ENCODE data around the gene KRT81.

KRT81 gene

DNA sequence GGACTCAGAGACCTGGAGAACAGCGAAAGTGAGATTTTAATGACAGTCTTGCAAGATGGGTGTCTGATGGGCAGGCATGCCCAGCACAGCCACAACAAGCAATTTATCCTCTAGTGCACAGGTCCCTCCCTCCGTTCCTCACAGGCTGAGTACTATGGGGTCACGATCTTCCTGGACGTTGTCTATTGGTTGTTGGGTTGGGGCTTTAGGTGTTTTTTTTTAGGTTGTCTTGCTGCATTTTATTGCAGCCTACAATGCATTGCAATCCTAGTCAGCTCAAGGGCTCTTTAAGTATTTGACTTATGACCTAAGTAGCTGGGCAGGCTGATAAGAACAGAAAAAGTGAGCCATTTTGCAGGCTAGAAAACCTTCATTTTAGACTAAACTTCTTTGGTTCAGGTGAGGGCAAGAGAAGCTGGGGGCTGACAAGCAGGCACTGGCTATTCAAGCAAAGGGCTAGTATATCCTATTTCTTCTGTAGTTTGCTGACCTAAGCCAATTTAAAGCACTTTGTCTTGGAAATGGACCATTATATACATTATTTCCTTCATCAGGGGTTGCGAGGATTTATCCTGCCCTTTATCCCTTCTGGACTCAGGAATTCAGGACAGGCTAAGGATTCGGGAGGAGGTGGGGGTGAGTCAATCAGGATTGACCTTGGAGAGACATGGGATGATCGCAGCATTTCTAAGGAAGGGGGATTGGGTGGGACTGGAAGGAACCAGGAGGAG is 52.3 kb downstream of the KRT81 start:
- DNase-seq = no peak

DNA sequence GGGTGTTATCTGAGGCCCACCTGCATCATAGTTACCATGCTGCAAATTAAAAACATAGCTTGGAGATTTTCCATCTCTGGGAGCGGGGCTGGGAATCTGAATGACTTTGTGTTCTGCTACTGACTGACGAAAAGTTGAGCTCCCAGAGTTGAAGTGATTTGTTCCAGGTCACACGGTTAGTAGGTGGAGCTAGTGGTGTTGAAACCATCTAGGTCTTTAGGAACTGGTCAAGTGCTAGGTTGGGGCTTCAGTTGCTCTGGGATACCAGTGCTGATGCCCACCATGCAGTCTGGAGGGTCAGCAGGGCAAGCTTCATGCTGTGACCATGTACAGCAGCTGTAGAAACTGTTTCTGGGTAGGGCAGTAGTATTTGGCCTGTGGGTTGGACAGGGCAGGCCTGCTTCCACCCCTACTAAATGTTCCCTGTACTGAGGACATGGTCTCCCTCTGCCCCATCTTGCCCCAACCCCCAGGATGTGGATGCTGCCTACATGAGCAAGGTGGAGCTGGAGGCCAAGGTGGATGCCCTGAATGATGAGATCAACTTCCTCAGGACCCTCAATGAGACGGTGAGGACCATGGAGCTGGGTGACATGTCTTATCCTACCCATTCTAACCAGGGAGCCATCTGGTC is 53.0 kb downstream of the KRT81 start:
- DNase-seq = no peak

DNA sequence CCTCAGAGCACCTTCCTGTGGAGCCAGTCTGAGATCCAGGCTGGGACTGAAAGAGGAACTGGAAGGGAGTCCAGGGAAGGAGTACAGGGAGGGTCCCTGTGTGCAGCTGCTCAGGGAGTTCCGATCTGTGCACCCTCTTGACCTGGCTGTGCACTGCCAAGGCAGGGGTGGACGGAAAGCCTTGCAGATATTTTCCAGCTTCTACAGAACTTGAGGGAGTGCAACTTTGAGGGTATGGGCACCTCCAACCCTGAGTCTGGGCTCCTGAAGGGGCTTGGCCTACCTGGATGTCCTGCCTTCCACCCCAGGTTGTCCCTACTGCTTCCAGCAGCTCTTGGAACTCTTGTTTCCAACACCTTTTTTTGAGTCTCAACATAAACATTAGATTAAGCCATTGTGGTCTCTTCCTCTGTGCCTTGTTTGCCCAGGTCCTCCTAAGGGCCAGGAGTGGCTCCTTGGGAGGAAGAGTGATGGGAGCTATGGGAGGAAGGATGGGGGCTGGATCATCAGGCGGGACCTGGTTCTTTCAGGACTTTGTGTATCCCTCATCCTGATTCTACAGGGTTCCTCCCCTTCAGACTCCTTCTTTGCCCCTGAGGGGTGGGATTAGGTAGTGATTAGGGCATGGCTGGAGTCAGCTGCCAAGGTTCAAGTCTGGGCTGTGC is 54.8 kb downstream of the KRT81 start:
- no peak for DNase-seq

Data from NCI-H2029 treated with DMSO at 0.1 percent for 48 hours (cell line).